Ovary (tissue), 9 donors: Measurements from ENCODE around the gene ADAMTS4. TPM values are rescaled to one million over a fixed set of nuclear protein-coding genes. Genes with fewer than 3 reads are reported as not detected.

ENCODE experiments used
- DNase-seq, 5 donors: peaks; one replicate each; pipeline ENCODE4 v3.0.0-alpha.2; 2019 to 2020
- H3K27ac ChIP-seq, 2 donors: fragments of 200-600 bp; one replicate each; pipeline versions ENCODE4 v1.5.1 to v1.8.0; 2019 to 2022
- H3K27me3 ChIP-seq: fragments of 200-600 bp; one replicate; pipeline ENCODE4 v1.8.0; 2022
- H3K36me3 ChIP-seq: fragments of 200-600 bp; sonication (generic); one replicate; pipeline ENCODE4 v1.5.1; 2019
- H3K4me1 ChIP-seq: one replicate; pipeline ENCODE4 v1.8.1; 2013; ENCODE audit warnings: mild to moderate bottlenecking, moderate library complexity; ENCODE audit not compliant: insufficient read depth
- H3K4me3 ChIP-seq: fragments of 200-600 bp; sonication (generic); one replicate; pipeline ENCODE4 v1.5.1; 2017
- H3K9me3 ChIP-seq, 2 donors: fragments of 200-600 bp in 1 of 2; sonication (generic) in 1 of 2; one replicate each; pipeline versions ENCODE4 v1.5.1 to v1.8.1; 2013 to 2019; ENCODE audit warnings: mild to moderate bottlenecking in 1 of 2, moderate library complexity in 1 of 2
- CTCF ChIP-seq, 3 donors: fragments of 450-650 bp in 2 of 3; fragments of 200-600 bp in 1 of 3; IDR thresholded peaks; one replicate each; pipeline versions ENCODE4 v1.5.1 to v1.8.0; 2016 to 2022; ENCODE audit warnings: antibody characterized with exemption in 3 of 3, mild to moderate bottlenecking in 1 of 3
- EP300 ChIP-seq: sonication (generic); formaldehyde crosslinking; IDR thresholded peaks from one replicate; pipeline ENCODE4 v1.6.1; 2017; ENCODE audit warnings: antibody characterized with exemption
- POLR2A ChIP-seq: fragments of 450-650 bp; IDR thresholded peaks from one replicate; pipeline ENCODE4 v1.6.1; 2017; ENCODE audit warnings: antibody characterized with exemption, mild to moderate bottlenecking, moderate library complexity
- WGBS, 3 donors: extraction: QIAGEN DNeasy Blood & Tissue Kit in 1 of 3; methylation state at CpG; one replicate each; pipeline versions ENCODE4 v1.1.5 to v1.1.7; 2013 to 2017; 5-methylcytosine and 5-hydroxymethylcytosine counted together
- intact Hi-C, 4 donors: fragments of 100-400 bp; cut with DNase I; formaldehyde crosslinking; loops; one replicate each; pipeline versions ENCODE4 v1.11.0 to v1.15.1; 2022 to 2023
- polyA plus RNA-seq, 2 donors: library from polyadenylated mRNA; stranded (reverse); fragments of 200-250 nt in 1 of 2; fragments of 350-450 nt in 1 of 2; fragmentation: Illumina TruSeq in 1 of 2; extraction: RNeasy Lipid Tissue Mini Kit (QIAGEN cat#74804) in 1 of 2; gene quantifications; one replicate each; pipeline ENCODE4 v1.2.3, GENCODE V29; 2013 to 2014
- total RNA-seq, 7 donors: library from RNA; depleted of rRNA in 2 of 7; stranded (reverse); fragments of >200 nt in 2 of 7; fragmentation: NEBNext Ultra II Directional in 3 of 7; extraction: Animal tissue kit (Norgen Biotek cat#: 25700) in 3 of 7; gene quantifications; one replicate each; pipeline versions ENCODE4 v1.1.0 to v1.2.4, GENCODE V29; 2016 to 2023
- donor health status: DM: no; HTN: no; CAD: no; lungs with moderate emphysema.
- donor health status: DM: no; HTN: no; CAD: no.
- donor health status: Bipolar disorder and iron deficiency.
- donor health status: DM: yes; HTN: yes; CAD: no.
- donor health status: DM: no; HTN: no; CAD: no.
- donor health status: DM: yes; HTN: yes; CAD: no.

The ADAMTS4 gene
- total and polyA plus RNA-seq, 9 donors = 0.90 to 437 (median 85.8) TPM

GRCh38 chr1:161185282-161185682 is 13.6 kb downstream of the ADAMTS4 start:
- Histone ChIP-seq H3K36me3 (no peaks in the 10 kb centered on the region), H3K4me3 (no peak overlapping the region), H3K9me3 (no peaks in the 10 kb centered on the region), H3K27ac (peak overlapping the region in 1 of 2 donors; percentile 9), H3K27me3 (no peaks in the 10 kb centered on the region), H3K4me1 (peaks cover 2% of the 10 kb centered on the region)
- DNase-seq = peak in 2 of 5 donors; percentile 45 to 63
- TF ChIP-seq CTCF (IDR thresholded peaks at IDR 0.05) = no peak
- no peak for TF ChIP-seq EP300
- no peak for TF ChIP-seq POLR2A
- 2 to 6% (median 6%) methylated on average over 3 of the region's 3 CpGs for WGBS, 3 donors
- intact Hi-C loops = no loop called here

GRCh38 chr1:161182214-161182613 is 16.6 kb downstream of the ADAMTS4 start:
- TF ChIP-seq POLR2A = no peak
- no peak for TF ChIP-seq CTCF (IDR thresholded peaks at IDR 0.05)
- no peak for TF ChIP-seq EP300
- no peak overlapping the region for H3K4me3 ChIP-seq
- no peaks in the 10 kb centered on the region for H3K27me3 ChIP-seq
- H3K27ac ChIP-seq = no peak overlapping the region
- H3K4me1 ChIP-seq = peaks cover 2% of the 10 kb centered on the region
- 92 to 100% (median 96%) methylated on average over 1 of the region's 1 CpG for WGBS, 3 donors
- intact Hi-C loops = no loop called here
- no peaks in the 10 kb centered on the region for H3K9me3 ChIP-seq
- no peaks in the 10 kb centered on the region for H3K36me3 ChIP-seq
- peak in 1 of 5 donors; percentile 2 for DNase-seq

DNA sequence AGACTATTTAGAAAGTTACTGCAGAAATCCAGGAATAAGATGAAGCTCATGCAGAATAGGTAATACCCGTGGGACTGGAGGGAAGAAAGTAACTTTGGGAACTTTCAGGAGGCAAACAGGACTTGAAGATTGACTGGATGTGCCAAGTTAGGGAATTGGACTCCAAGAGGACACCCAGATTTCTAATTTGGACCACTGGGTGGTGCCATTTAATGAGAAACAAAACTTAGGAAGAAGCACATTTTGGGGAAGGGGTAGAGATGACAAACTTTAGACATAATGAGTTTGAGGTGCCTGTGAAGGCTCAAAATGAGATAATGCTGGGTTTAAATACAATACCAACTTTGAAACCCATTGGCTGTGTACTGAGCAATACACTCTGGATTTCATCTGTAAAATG is 18.2 kb downstream of the ADAMTS4 start:
- H3K36me3 ChIP-seq = no peaks in the 10 kb centered on the region
- no peak for DNase-seq
- no peaks in the 10 kb centered on the region for H3K9me3 ChIP-seq
- H3K27me3 ChIP-seq = no peaks in the 10 kb centered on the region
- 57 to 69% (median 68%) methylated on average over 1 of the region's 1 CpG for WGBS, 3 donors
- no peak overlapping the region for H3K27ac ChIP-seq
- no peak overlapping the region for H3K4me3 ChIP-seq
- intact Hi-C loops = no loop called here
- TF ChIP-seq EP300 (no peak), CTCF (IDR thresholded peaks at IDR 0.05) (no peak), POLR2A (no peak)
- H3K4me1 ChIP-seq = peaks cover 8% of the 10 kb centered on the region

- no peak overlapping the region for H3K27ac ChIP-seq
- no peak for DNase-seq
- H3K9me3 ChIP-seq = no peaks in the 10 kb centered on the region
- H3K27me3 ChIP-seq = no peaks in the 10 kb centered on the region
- peaks cover 6% of the 10 kb centered on the region for H3K4me1 ChIP-seq
- 90 to 96% (median 94%) methylated on average over 3 of the region's 3 CpGs for WGBS, 3 donors
- intact Hi-C loops = no loop called here
- H3K4me3 ChIP-seq = no peak overlapping the region
- no peaks in the 10 kb centered on the region for H3K36me3 ChIP-seq
- TF ChIP-seq EP300 = no peak
- no peak for TF ChIP-seq POLR2A
- no peak for TF ChIP-seq CTCF (IDR thresholded peaks at IDR 0.05)
Measured at GRCh38 chr1:161179698-161180097, 19.2 kb downstream of the ADAMTS4 start.

- Histone ChIP-seq H3K27me3 (no peaks in the 10 kb centered on the region), H3K4me1 (peaks cover 6% of the 10 kb centered on the region), H3K36me3 (no peaks in the 10 kb centered on the region), H3K4me3 (peak overlapping the region; percentile 87), H3K9me3 (no peaks in the 10 kb centered on the region), H3K27ac (peak overlapping the region; percentile 87 to 91)
- 31 to 43% (median 31%) methylated on average over 9 of the region's 9 CpGs for WGBS, 3 donors
- TF ChIP-seq EP300 (no peak), POLR2A (no peak), CTCF (IDR thresholded peaks at IDR 0.05) (no peak)
- peak in 1 of 5 donors; percentile 44 for DNase-seq
- intact Hi-C loops = no loop called here
Measured at GRCh38 chr1:161177936-161178244, 21.0 kb downstream of the ADAMTS4 start.
